Muscle layer of colon (tissue), 2 donors: Measurements from ENCODE around the gene IL17B.

Experiments
- H3K27ac ChIP-seq: one replicate; pipeline ENCODE4 v1.7.0; 2013; ENCODE audit warnings: low read depth, mild to moderate bottlenecking, low read length, moderate library complexity
- H3K27me3 ChIP-seq, 2 donors: one replicate each; pipeline ENCODE4 v1.7.0; 2013; ENCODE audit warnings: low read length in 2 of 2, mild to moderate bottlenecking in 2 of 2; ENCODE audit not compliant: insufficient read depth in 2 of 2, control insufficient read depth in 1 of 2
- H3K36me3 ChIP-seq: one replicate; pipeline ENCODE4 v1.7.0; 2013; ENCODE audit warnings: mild to moderate bottlenecking, low read length; ENCODE audit not compliant: insufficient read depth
- H3K4me1 ChIP-seq: one replicate; pipeline ENCODE4 v1.7.0; 2013; ENCODE audit warnings: mild to moderate bottlenecking, low read length; ENCODE audit not compliant: insufficient read depth
- H3K4me3 ChIP-seq, 2 donors: one replicate each; pipeline ENCODE4 v1.7.0; 2013; ENCODE audit warnings: low read length in 2 of 2, low read depth in 1 of 2, mild to moderate bottlenecking in 1 of 2, moderate library complexity in 1 of 2
- H3K9ac ChIP-seq: one replicate; pipeline ENCODE4 v1.7.0; 2013; ENCODE audit warnings: low read length
- H3K9me3 ChIP-seq: one replicate; pipeline ENCODE4 v1.7.0; 2013; ENCODE audit warnings: mild to moderate bottlenecking, low read length
- donor health status: abdominal sarcoma.
- donor health status: Adenocarcinoma of cecum.

The IL17B gene

GRCh38 chr5:149360272-149360671, 18.8 kb downstream of the IL17B start:
- no peak overlapping the region for H3K4me3 ChIP-seq
- no peaks in the 10 kb centered on the region for H3K9me3 ChIP-seq
- H3K4me1 ChIP-seq = peaks cover 13% of the 10 kb centered on the region
- no peak overlapping the region for H3K27ac ChIP-seq
- H3K9ac ChIP-seq = no peak overlapping the region
- H3K36me3 ChIP-seq = peaks cover under 1% of the 10 kb centered on the region
- H3K27me3 ChIP-seq = no peaks in the 10 kb centered on the region

GRCh38 chr5:149358868-149359495, 20.1 kb downstream of the IL17B start:
- peaks cover 13% of the 10 kb centered on the region for H3K4me1 ChIP-seq
- no peak overlapping the region for H3K4me3 ChIP-seq
- no peaks in the 10 kb centered on the region for H3K27me3 ChIP-seq
- peak overlapping the region; percentile 67 for H3K27ac ChIP-seq
- H3K36me3 ChIP-seq = peaks cover 4% of the 10 kb centered on the region
- H3K9ac ChIP-seq = no peak overlapping the region
- no peaks in the 10 kb centered on the region for H3K9me3 ChIP-seq

GRCh38 chr5:149358294-149358651, 20.8 kb downstream of the IL17B start:
- Histone ChIP-seq H3K9me3 (no peaks in the 10 kb centered on the region), H3K9ac (no peak overlapping the region)

GRCh38 chr5:149357370-149358293, 21.5 kb downstream of the IL17B start, which contains the start of gene PCYOX1L:
Gene PCYOX1L (plus strand): TSS chr5:149358046. CDS start chr5:149358069, 23 bp downstream.
- peak within 1 kb of the TSS; percentile 67 for H3K27ac ChIP-seq
- no peaks in the 10 kb centered on the region for H3K9me3 ChIP-seq
- no peaks in the 10 kb centered on the region for H3K27me3 ChIP-seq
- H3K36me3 ChIP-seq = peaks cover 4% of the 10 kb centered on the region
- H3K9ac ChIP-seq = no peak within 1 kb of the TSS
- H3K4me1 ChIP-seq = peaks cover 13% of the 10 kb centered on the region
- peak within 1 kb of the TSS; percentile 63 to 79 for H3K4me3 ChIP-seq

More at GRCh38 chr5:149358294-149358651, 20.8 kb downstream of the IL17B start:
- H3K4me3 ChIP-seq = peak overlapping the region; percentile 63 to 79
- H3K27ac ChIP-seq = peak overlapping the region; percentile 67
- H3K4me1 ChIP-seq = peaks cover 13% of the 10 kb centered on the region
- no peaks in the 10 kb centered on the region for H3K27me3 ChIP-seq
- H3K36me3 ChIP-seq = peaks cover 4% of the 10 kb centered on the region

- Histone ChIP-seq H3K4me1 (peaks cover 13% of the 10 kb centered on the region), H3K27me3 (no peaks in the 10 kb centered on the region), H3K9me3 (no peaks in the 10 kb centered on the region), H3K36me3 (peaks cover 13% of the 10 kb centered on the region), H3K9ac (no peak overlapping the region), H3K27ac (no peak overlapping the region), H3K4me3 (no peak overlapping the region)
Observed at GRCh38 chr5:149356391-149356790, 22.7 kb downstream of the IL17B start.

GRCh38 chr5:149355688-149356087, 23.4 kb downstream of the IL17B start:
- no peaks in the 10 kb centered on the region for H3K9me3 ChIP-seq
- H3K9ac ChIP-seq = no peak overlapping the region
- peaks cover 13% of the 10 kb centered on the region for H3K4me1 ChIP-seq
- peaks cover 20% of the 10 kb centered on the region for H3K36me3 ChIP-seq
- H3K27ac ChIP-seq = no peak overlapping the region
- no peaks in the 10 kb centered on the region for H3K27me3 ChIP-seq
- no peak overlapping the region for H3K4me3 ChIP-seq

GRCh38 chr5:149353911-149354310, 25.2 kb downstream of the IL17B start:
- Histone ChIP-seq H3K9ac (no peak overlapping the region), H3K27ac (no peak overlapping the region), H3K27me3 (no peaks in the 10 kb centered on the region), H3K36me3 (peaks cover 38% of the 10 kb centered on the region), H3K4me1 (peaks cover 13% of the 10 kb centered on the region), H3K9me3 (no peaks in the 10 kb centered on the region), H3K4me3 (no peak overlapping the region)

GRCh38 chr5:149352169-149352568, 26.9 kb downstream of the IL17B start:
- H3K36me3 ChIP-seq = peaks cover 55% of the 10 kb centered on the region
- H3K27me3 ChIP-seq = no peaks in the 10 kb centered on the region
- H3K9ac ChIP-seq = no peak overlapping the region
- H3K9me3 ChIP-seq = no peaks in the 10 kb centered on the region
- no peak overlapping the region for H3K27ac ChIP-seq
- peaks cover 1% of the 10 kb centered on the region for H3K4me1 ChIP-seq
- no peak overlapping the region for H3K4me3 ChIP-seq

- no peak overlapping the region for H3K9ac ChIP-seq
- H3K27me3 ChIP-seq = no peaks in the 10 kb centered on the region
- H3K9me3 ChIP-seq = no peaks in the 10 kb centered on the region
- H3K36me3 ChIP-seq = peaks cover 51% of the 10 kb centered on the region
- H3K27ac ChIP-seq = no peak overlapping the region
- H3K4me1 ChIP-seq = peaks cover 7% of the 10 kb centered on the region
- no peak overlapping the region for H3K4me3 ChIP-seq
Observed at GRCh38 chr5:149349382-149349781, 29.7 kb downstream of the IL17B start.

- H3K9me3 ChIP-seq = no peaks in the 10 kb centered on the region
- peaks cover 51% of the 10 kb centered on the region for H3K36me3 ChIP-seq
- peaks cover 7% of the 10 kb centered on the region for H3K4me1 ChIP-seq
- no peak overlapping the region for H3K4me3 ChIP-seq
- H3K27ac ChIP-seq = no peak overlapping the region
- no peaks in the 10 kb centered on the region for H3K27me3 ChIP-seq
- H3K9ac ChIP-seq = no peak overlapping the region
Observed at GRCh38 chr5:149348518-149348917, 30.6 kb downstream of the IL17B start.

- peak overlapping the region; percentile 92 for H3K27ac ChIP-seq
- peak overlapping the region; percentile 58 for H3K9ac ChIP-seq
- H3K9me3 ChIP-seq = no peaks in the 10 kb centered on the region
- no peaks in the 10 kb centered on the region for H3K27me3 ChIP-seq
- peaks cover 7% of the 10 kb centered on the region for H3K4me1 ChIP-seq
- H3K4me3 ChIP-seq = peak overlapping the region; percentile 91 to 94
- H3K36me3 ChIP-seq = peaks cover 38% of the 10 kb centered on the region
Observed at GRCh38 chr5:149345892-149346222, 33.2 kb downstream of the IL17B start.
